Prostate gland (tissue), 2 donors: ENCODE data around the gene PHLDB1.

Source experiments
- CTCF ChIP-seq, 4 experiments: fragments of 200-600 bp in 2 of 4; fragments of 450-650 bp in 2 of 4; sonication (generic) in 2 of 4; IDR thresholded peaks; 1 replicate in 3 of 4; 2 replicates in 1 of 4; pipeline ENCODE4 v1.5.1; 2016 to 2019; ENCODE audit warnings: antibody characterized with exemption in 4 of 4, mild to moderate bottlenecking in 2 of 4, moderate library complexity in 2 of 4
- POLR2A ChIP-seq: fragments of 450-650 bp; IDR thresholded peaks from one replicate; pipeline ENCODE4 v1.6.1; 2016; ENCODE audit warnings: antibody characterized with exemption, mild to moderate bottlenecking

DNA sequence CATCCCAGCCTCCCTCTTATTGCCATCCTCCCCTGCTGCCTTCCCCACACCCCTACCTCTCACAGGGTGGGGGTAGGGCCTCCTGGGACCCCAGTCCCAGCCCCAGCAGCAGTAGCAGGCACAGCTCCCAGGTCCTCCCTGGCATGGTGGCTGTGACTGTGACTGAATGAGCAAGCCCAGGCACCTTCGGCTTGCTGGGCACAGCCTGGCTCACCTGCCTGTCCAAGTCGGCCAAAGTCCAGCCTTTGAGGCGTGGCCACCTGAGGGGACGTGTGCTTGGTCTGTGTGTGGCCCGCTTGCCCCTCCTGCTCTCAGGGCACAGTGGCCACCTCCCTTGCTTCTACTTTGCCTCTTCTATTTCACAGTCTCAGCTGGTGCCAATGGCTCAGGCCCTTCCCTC, 72.1 kb downstream of the PHLDB1 start, which contains the start of gene TREH:
- no peak for TF ChIP-seq CTCF (IDR thresholded peaks at IDR 0.05)
- no peak for TF ChIP-seq POLR2A
